GM19238 (cell line): Measurements from ENCODE around the gene ZIC4.

Experiments
- DNase-seq: peaks from one replicate; pipeline ENCODE4 v3.0.0; 2011; ENCODE audit warnings: low spot score; ENCODE audit not compliant: insufficient read length

The ZIC4 gene

DNA sequence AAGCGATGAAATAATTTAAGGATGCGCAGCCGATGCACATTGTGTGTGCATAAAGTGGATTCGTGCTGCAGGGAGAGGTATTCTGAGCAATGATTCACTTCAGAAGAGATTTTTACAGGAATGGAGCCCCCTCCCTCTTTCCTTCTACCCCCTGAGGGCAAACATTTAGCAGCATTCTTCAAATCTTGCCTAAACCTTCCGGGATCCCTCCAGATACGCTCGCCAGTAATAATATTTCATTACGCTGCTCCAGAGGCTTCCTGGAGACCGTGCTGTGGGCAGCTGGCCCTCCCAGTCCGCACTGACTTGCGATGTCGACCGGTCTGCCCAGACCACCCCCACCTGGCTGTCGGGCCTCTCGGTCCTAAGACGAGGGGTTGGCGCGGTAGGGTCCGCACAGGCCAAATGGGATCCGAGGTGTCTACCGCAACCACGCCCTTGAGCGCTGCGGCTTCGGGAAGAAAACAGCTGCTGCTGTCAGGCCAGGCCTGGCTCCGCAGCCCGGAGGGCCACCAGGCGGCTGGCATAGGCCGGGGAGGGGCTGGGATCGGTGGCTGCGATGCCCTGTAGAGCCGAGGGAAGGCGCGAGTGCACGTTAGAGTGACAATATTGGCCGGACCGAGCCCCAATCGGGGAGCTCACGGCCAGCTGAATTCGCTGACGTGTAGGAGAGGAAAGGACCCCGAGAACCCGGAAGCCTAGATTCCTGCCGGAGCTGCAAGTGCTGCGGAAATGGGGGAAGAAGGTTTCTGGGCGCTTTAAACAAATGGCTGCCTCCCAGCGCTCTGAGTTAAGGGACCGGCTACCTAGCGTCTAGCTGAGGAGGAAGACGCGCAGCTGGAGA, 14.3 kb downstream of the ZIC4 start:
- DNase-seq = no peak

DNA sequence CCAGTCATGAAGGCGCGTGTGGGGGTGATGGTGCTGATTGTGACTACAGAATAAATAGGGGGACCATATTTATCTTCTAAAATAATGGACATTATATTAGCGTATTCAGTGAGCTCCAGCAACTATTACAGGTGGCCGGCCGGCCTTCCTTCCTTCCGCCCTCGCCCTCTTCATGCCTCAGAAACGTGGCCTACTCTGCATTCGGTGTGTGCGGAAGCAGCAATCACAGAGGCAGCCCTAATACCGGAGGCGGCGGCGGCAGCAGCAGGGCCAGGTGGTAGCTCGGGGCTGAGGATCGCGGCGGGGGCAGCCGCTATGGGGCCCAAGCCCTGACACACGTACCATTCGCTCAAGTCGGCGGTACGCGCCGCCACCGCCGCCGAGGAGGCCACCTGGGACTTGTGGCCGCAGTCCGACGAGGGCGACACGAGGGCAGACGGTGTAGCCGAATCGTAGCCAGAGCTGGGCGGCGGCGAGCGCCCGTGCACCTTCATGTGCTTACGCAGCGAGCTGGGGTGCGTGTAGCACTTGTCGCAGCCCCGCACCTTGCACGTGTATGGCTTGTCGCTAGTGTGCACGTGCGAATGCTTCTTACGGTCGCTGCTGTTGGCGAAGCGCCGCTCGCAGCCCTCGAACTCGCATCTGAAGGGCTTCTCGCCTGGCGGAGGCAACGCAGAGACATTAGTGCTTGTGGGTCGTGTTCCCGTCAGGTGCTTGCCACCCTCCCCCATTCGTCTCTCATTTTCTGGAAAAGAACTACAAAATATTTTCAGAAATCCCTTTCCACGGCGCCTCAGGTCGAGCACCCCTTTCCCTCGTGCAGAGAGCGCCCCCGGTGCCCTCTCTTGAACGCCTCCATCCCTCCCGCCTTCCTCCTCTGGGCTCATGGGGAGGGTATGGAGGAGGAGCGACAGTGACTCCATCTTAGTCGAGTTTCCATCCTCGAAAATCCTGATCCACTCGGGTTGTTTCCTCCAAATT, 15.5 kb downstream of the ZIC4 start:
- no peak for DNase-seq

DNA sequence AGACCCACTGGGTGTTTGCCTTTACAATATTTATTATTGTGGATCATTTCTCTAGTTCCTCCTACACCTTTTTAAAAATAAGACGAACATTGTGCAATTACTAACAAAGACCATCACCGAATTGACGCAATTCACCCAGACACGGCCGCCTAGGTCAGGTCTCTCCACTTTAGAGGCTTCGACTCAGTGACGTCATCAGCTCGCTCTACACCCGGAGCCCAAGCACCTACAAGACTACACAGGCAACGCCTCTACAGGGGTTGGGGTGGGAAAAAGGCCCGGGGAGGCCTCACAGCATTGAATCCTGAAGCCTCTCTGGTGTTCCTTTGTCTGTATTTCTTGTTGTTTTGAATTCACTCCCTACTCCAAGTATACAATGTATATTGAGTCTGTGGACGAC, 16.6 kb downstream of the ZIC4 start:
- DNase-seq = no peak

GRCh38 chr3:147388700-147389580, 17.4 kb downstream of the ZIC4 start:
- no peak for DNase-seq

GRCh38 chr3:147387885-147388699, 18.3 kb downstream of the ZIC4 start:
- no peak for DNase-seq

GRCh38 chr3:147387291-147387884, 19.0 kb downstream of the ZIC4 start:
- DNase-seq = no peak

DNA sequence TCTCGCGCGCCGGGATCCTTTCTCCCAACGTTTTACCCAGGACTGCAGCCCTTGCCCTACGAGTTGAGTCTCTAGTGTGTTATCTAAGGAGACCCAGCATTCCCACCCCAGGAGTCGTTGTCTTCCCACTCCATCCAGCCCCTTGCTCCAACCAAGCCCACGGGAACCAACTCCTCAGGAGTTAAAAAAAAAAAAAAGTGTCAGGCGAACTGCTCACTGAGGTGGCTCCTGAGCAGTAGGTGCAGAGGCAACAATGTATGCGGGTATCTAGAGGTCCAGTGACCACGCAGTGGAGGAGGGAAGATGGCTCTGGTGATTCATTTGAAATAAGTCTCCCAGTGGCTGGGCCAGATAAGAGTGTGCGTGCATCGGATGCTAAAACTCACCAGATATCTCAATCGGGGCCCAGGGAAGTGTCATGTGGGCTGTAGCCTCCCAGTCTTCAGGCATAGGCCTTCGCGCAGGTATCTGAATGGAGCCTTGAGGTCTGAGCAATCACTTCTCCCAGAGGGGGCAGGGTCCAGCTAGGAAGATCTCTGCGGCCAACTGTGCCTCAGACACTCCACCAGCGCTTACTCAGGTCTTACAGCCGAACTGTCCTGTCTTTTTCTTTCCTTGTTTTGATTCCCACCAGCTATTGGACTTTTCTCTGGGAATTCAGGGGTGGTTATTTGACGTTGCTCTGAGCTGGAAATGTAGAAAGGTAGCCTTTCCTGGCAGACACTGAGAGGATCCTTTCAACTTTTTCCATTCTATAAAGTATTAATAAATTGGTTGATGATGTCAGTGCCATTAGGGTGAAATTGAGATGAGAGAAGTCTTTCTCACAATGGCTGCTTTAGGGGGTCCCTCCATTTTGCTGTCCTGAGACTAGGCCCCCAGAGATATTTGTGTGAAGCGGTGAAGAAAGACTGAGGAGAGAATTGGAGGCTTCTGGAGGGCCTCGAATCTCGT, 21.0 kb downstream of the ZIC4 start:
- DNase-seq = no peak

DNA sequence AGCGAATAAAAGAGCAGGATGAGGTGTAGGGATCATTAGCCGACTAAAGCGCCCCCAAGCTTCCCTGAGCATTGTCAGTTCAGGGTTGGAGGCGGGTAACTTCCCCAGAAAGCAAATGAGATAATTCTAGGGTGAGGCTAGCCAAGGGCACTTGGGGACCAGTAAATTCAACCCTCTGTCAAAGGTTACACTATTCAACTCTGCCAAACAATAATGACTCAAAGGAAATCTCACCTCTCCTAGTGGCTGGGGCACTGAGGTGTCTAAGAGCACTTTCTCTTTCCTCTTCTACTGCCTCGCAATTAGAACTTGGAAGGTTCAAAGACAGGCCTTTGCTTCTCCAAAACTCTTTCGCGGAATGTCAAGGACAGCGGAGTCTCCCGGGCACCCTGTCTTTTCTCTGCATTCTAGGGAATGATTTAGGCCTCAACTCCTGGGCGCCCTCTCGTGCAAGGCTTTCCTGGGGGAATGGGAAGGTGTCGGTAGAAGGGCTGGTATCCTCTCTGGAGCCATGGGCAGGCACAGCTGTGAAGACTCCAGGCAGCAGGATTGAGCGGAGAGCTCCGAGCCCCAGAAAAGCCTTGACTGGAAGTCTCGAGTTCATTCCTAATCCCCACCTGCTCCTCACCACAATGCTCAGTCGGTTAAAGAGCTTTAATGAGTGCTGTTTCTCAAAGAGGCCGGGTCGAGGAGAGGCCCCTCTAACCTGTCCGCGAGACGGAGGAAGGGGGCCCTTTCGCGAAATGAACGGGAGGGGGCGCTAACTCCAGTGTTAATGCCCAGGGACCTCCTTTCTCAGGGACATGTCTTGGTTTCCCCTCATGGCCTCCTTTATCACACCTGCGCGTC, 21.9 kb downstream of the ZIC4 start:
- DNase-seq = no peak

DNA sequence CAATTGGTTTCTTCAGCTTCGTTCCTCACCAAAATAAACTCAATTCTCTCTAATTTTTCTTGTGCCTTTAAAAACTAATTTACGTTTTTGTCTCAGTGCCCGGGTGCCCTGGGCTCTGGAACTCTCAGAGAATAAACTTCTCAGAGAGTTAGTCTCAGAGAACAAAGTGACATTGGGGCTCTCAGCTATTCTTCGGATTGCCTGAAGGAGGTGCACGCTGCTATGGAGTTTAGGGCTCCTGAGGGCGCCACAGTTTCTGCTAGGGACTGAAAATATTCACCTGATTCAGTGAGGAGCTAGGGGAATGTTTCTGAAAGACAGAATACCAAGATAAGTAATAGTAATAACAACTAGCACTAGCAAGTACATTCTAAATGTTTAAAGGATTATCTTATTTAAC, 22.7 kb downstream of the ZIC4 start:
- no peak for DNase-seq

GRCh38 chr3:147381596-147381995, 24.7 kb downstream of the ZIC4 start:
- no peak for DNase-seq

GRCh38 chr3:147380977-147381376, 25.4 kb downstream of the ZIC4 start:
- no peak for DNase-seq

- DNase-seq = no peak
These were observed 25.9 kb downstream of the ZIC4 start for GRCh38 chr3:147380387-147380951.

DNA sequence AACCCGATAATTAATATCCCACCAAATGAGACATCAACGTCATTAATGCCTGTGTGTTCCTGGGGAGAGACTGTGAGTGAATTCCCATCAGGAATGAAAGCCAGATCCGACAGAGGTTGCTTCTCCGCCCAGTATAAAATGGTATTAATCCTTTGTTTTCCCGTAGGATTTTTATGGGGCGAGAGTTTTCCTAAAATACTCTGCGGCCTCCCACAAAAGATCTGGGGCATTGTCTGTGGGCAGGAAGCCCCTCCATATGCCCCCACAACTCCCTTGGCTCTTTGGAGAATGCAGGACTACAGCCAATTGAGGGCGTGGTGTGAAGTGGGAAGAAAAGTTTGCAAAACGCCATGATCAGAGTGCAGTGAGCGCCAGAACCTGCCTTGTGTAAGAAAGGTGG, 26.7 kb downstream of the ZIC4 start:
- no peak for DNase-seq

GRCh38 chr3:147377412-147378367, 28.7 kb downstream of the ZIC4 start:
- no peak for DNase-seq

GRCh38 chr3:147373301-147373700, 33.0 kb downstream of the ZIC4 start:
- no peak for DNase-seq

DNA sequence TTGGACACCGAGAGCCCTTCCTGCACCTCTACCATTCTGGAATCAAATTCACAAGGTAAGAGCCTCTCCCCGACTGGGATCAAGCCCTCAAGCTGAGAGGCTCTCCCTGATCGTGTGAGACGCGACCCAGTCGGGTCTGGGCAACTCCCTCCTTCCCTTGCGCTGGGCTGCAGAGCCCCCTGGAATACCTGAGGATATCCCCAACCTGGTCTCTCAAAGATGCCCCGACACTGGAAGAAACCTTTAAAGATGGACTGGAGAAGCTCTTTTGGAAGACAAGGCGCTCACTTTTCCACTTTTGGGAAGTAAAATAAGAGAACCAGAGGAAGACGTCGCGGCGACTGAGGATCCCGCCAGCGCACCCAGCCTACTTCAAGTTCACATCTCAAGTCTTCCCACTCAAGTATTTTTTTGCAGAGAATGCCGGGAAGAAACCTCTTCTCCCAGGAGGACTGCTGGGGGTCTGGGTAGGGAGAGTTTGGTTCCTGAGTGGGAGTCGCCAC, 33.8 kb downstream of the ZIC4 start:
- DNase-seq = no peak
